ENCODE data around the gene SFN. TPM values are rescaled to one million over a fixed set of nuclear protein-coding genes. Genes with fewer than 3 reads are reported as not detected.

SFN gene
- total RNA-seq, 4 donors from 2014 or later = 1,060 to 2,609 (median 1,818) TPM

DNA sequence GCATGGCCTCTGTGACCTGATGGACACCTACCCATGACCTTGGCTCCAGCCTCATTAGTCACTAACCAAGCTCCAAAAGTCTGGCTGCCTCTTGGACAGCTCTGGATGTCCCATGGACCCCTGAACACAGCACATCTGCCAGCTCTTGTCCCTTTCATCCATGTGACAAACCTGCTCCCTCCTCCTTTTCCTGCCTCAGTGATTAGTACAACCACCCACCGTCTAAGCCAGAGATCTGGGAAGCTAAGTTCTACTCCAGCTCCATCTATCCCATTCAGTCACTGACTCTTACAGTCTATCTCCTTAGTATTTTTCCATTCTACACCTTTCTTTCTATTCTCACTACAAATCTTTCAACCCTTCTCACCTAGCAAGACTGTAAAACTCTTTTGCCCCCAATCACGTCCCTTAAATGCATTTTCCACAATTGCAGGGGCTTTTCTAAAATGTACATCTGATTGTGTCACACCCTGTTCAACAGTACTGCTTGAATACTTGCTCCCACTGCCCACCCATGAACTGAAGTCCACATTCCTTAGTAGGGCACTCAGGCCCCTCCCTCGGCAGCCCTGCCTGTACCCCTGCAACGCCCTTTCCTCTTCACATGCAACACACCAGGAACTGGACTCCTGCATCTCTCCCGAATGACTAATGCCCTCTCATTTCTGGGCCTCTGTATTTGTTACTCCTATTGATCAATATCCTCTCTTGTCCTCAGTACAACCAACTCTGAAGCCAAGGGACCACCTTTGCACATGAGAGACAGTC lies 19.9 kb downstream of the SFN start:
- Histone ChIP-seq H3K9me3 (no peaks in the 10 kb centered on the region), H3K27me3 (no peaks in the 10 kb centered on the region), H3K4me1 (peaks cover 0 to 7% (median under 1%) of the 10 kb centered on the region in 3 donors), H3K27ac (no peak overlapping the region), H3K4me3 (no peak overlapping the region), H3K36me3 (peaks cover 28 to 99% (median 64%) of the 10 kb centered on the region in 3 donors)
- intact Hi-C loops (cut with DNase I) = no loop called here
- DNase-seq = no peak
- TF ChIP-seq POLR2A (IDR thresholded peaks at IDR 0.05) = no peak
- TF ChIP-seq, protein P1, sequence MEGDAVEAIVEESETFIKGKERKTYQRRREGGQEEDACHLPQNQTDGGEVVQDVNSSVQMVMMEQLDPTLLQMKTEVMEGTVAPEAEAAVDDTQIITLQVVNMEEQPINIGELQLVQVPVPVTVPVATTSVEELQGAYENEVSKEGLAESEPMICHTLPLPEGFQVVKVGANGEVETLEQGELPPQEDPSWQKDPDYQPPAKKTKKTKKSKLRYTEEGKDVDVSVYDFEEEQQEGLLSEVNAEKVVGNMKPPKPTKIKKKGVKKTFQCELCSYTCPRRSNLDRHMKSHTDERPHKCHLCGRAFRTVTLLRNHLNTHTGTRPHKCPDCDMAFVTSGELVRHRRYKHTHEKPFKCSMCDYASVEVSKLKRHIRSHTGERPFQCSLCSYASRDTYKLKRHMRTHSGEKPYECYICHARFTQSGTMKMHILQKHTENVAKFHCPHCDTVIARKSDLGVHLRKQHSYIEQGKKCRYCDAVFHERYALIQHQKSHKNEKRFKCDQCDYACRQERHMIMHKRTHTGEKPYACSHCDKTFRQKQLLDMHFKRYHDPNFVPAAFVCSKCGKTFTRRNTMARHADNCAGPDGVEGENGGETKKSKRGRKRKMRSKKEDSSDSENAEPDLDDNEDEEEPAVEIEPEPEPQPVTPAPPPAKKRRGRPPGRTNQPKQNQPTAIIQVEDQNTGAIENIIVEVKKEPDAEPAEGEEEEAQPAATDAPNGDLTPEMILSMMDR (IDR thresholded peaks at IDR 0.05) = no peak
- 83 to 86% methylated on average over 5 of the region's 5 CpGs for WGBS, 2 donors

DNA sequence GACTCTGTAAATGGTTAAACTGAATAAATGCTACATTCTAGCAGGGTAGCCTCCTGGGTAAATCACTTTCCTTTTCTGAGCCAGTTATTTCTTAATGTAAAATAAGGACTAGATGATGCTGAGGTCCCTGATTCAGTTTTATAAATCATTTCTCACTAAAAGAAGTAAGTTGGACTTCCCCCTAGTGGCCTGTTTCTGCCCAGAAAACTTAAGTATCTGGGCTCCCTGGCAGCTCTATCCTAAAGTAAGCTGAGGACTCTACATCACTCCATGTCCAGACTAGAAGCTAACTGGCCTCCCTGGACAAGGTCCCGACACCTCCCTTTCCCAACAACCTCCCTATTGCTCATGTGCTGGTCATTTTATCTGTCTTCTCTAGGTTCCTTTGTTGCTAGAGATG lies 24.2 kb downstream of the SFN start:
- H3K4me1 ChIP-seq = peaks cover 10 to 28% (median 14%) of the 10 kb centered on the region in 3 donors
- no peak overlapping the region for H3K4me3 ChIP-seq
- H3K27me3 ChIP-seq = no peaks in the 10 kb centered on the region
- WGBS, 2 donors = 56 to 100% methylated on average over 1 of the region's 1 CpG
- TF ChIP-seq, protein P1 (IDR thresholded peaks at IDR 0.05) = peak in 4 of 6 experiments; percentile 19 to 47 (median 38)
- TF ChIP-seq POLR2A (IDR thresholded peaks at IDR 0.05) = no peak
- H3K36me3 ChIP-seq = peaks cover 12 to 81% (median 44%) of the 10 kb centered on the region in 3 donors
- H3K27ac ChIP-seq = no peak overlapping the region
- intact Hi-C loops (cut with DNase I) = no loop called here
- H3K9me3 ChIP-seq = no peaks in the 10 kb centered on the region
- no peak for DNase-seq

DNA sequence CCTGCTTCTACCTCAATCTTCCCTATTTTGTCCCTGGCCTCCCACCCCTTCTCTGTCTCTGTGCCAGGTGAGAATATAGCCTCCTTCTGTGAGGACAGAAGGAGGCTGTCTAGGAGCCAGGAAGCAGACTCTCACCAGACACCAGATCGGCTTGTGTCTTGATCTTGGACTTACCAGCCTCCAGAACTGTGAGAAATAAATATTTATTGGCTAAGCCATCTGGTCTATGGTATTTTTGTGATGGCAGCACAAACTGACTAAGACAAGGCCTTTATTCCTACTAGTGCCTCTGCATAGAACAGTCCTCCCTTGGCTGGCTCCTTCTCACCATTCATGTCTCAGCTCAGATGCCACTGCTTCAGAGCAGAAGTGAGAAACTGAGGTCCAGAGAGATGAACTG lies 25.3 kb downstream of the SFN start:
- peaks cover 10 to 28% (median 14%) of the 10 kb centered on the region in 3 donors for H3K4me1 ChIP-seq
- H3K27me3 ChIP-seq = no peaks in the 10 kb centered on the region
- H3K9me3 ChIP-seq = no peaks in the 10 kb centered on the region
- WGBS, 2 donors = 83 to 100% methylated on average over 1 of the region's 1 CpG
- H3K27ac ChIP-seq = peak overlapping the region in 1 of 4 donors; percentile 94
- intact Hi-C loops (cut with DNase I) = no loop called here
- peaks cover 9 to 81% (median 43%) of the 10 kb centered on the region in 3 donors for H3K36me3 ChIP-seq
- no peak overlapping the region for H3K4me3 ChIP-seq
- no peak for TF ChIP-seq POLR2A (IDR thresholded peaks at IDR 0.05)
- TF ChIP-seq, protein P1 (IDR thresholded peaks at IDR 0.05) = no peak
- no peak for DNase-seq

DNA sequence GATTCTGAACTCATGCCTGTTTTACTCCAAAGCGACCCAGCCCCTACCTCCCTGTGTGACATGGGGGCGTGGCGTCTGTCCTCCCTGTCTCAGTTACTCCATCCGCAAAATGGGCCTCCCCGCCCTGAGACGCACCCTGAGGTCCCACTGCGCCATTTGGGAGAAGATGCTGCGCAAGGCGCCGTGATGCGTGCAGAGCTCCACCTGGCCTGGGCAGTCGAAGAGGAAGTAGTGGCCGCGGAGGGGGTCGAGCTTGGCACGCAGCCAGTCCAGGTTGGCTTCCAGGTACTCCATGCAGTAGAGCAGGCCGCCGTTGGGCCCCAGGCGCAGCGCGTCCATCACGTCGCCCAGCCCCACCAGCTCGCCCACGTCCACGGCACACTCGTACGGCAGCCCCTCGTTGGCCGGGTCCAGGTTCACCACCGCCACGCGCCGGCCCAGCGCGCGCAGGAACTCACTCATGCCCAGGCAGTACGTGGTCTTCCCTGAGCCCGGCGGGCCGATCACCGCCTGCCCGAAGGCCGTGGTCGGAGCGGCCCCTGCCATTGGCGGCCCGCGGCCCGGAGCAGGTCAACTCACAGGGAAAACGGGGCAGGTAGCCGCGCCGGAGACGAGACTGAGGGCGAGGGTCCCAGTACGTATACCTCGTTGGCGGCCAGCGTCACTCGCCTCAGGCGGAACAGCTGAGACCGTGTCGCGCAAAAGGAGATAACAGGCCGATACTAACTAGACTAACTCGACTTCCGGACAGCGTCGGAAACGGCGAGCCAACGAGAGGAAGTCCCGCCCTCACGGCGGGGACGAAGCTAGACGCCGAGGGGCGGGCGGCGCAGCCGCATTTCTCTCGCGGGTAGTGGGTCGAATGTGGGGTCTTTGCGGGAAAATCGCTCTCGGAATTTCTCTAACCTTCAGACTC lies 26.9 kb downstream of the SFN start, which contains the start of gene GPN2:
Gene GPN2, minus strand, starts transcription at position 733 of the 916 bp plus-strand sequence. Its CDS starts 187 bp downstream, at position 546.
- Histone ChIP-seq H3K4me3 (peak within 1 kb of the TSS; percentile 68 to 98 (median 91)), H3K27me3 (no peaks in the 10 kb centered on the region), H3K9me3 (no peaks in the 10 kb centered on the region), H3K36me3 (peaks cover 6 to 81% (median 36%) of the 10 kb centered on the region in 3 donors), H3K4me1 (peaks cover 10 to 32% (median 17%) of the 10 kb centered on the region in 3 donors), H3K27ac (peak within 1 kb of the TSS; percentile 86 to 95 (median 94))
- 0 to 3% methylated on average over 17 to 34 of the region's 89 CpGs for WGBS, 2 donors
- TF ChIP-seq, protein P1 (IDR thresholded peaks at IDR 0.05) = no peak
- peak in 3 of 4 donors; percentile 42 to 70 (median 46) for TF ChIP-seq POLR2A (IDR thresholded peaks at IDR 0.05)
- intact Hi-C loops (cut with DNase I) = no loop called here
- peak; percentile 14 for DNase-seq

Measured in esophagus squamous epithelium (tissue), 5 donors.